ENCODE results near the gene PROB1.
"Not testable (repeated sequence)": the region's sequence is repeated elsewhere in the genome, so short reads cannot be mapped to it uniquely, and the experiment has no call there.

Gene PROB1

GRCh38 chr5:139392324-139392677, 2.6 kb downstream of the PROB1 start:
- DNase-seq, result no peak

- DNase-seq, result no peak
These were observed 3.2 kb downstream of the PROB1 start for GRCh38 chr5:139391570-139392323.

GRCh38 chr5:139390639-139391569, 4.0 kb downstream of the PROB1 start:
- no peak for DNase-seq

GRCh38 chr5:139389701-139390638, 4.9 kb downstream of the PROB1 start, which contains the start of gene MZB1:
MZB1 (minus strand) TSS chr5:139389913; CDS start chr5:139389856, 57 bp downstream.
- DNase-seq, result no peak

- no peak for DNase-seq
These were observed 6.6 kb downstream of the PROB1 start for GRCh38 chr5:139388198-139388821.

- no peak for DNase-seq
These were observed 7.2 kb downstream of the PROB1 start for GRCh38 chr5:139387611-139388197.

GRCh38 chr5:139386956-139387355, 7.9 kb downstream of the PROB1 start:
- DNase-seq, result not testable (repeated sequence)

- DNase-seq, result no peak
These were observed 8.9 kb downstream of the PROB1 start for GRCh38 chr5:139386050-139386438.

- DNase-seq, result no peak
These were observed 9.5 kb downstream of the PROB1 start for GRCh38 chr5:139385061-139386049.

GRCh38 chr5:139384591-139385051, 10.3 kb downstream of the PROB1 start:
- DNase-seq, result no peak

- DNase-seq, result no peak
These were observed 10.8 kb downstream of the PROB1 start for GRCh38 chr5:139383993-139384590.

- no peak for DNase-seq
These were observed 11.5 kb downstream of the PROB1 start, which contains the start of gene SLC23A1 for GRCh38 chr5:139383275-139383992. SLC23A1 (minus strand) TSS chr5:139383297; CDS start chr5:139383253, 44 bp downstream.

- DNase-seq, result no peak
These were observed 12.1 kb downstream of the PROB1 start for GRCh38 chr5:139382807-139383206.

GRCh38 chr5:139381837-139382761, 12.8 kb downstream of the PROB1 start:
- DNase-seq, result no peak

- DNase-seq, result no peak
These were observed 15.1 kb downstream of the PROB1 start for GRCh38 chr5:139379626-139380449.

- DNase-seq, result no peak
These were observed 16.0 kb downstream of the PROB1 start for GRCh38 chr5:139378941-139379361.
